KBM-7 (cell line): ENCODE measurements around the gene VIL1.

Source experiments
- DNase-seq: peaks from one replicate; pipeline ENCODE4 v3.0.0-alpha.2; 2015
- in situ Hi-C: fragments of 300-500 bp; cut with MboI; formaldehyde crosslinking; loops from 2 replicates; pipeline ENCODE4 v1.14.3; 2020; ENCODE audit warnings: low sequenced_read_pairs, low pct_unique_long_range_greater_than_20kb, mixed read lengths

Gene VIL1

GRCh38 chr2:218430721-218431120 lies 11.8 kb downstream of the VIL1 start:
- no peak for DNase-seq
- in situ Hi-C loops: no loop called here

GRCh38 chr2:218431878-218432277 lies 13.0 kb downstream of the VIL1 start:
- no peak for DNase-seq
- in situ Hi-C loops: no loop called here

GRCh38 chr2:218432676-218433365 lies 13.9 kb downstream of the VIL1 start:
- in situ Hi-C loops: no loop called here
- no peak for DNase-seq

- no peak for DNase-seq
- in situ Hi-C loops: no loop called here
Measured at GRCh38 chr2:218434456-218434855, 15.5 kb downstream of the VIL1 start.

GRCh38 chr2:218435003-218435982 lies 16.4 kb downstream of the VIL1 start:
- in situ Hi-C loops: no loop called here
- no peak for DNase-seq

GRCh38 chr2:218436992-218437391 lies 18.1 kb downstream of the VIL1 start:
- no peak for DNase-seq
- in situ Hi-C loops: no loop called here

GRCh38 chr2:218437969-218438368 lies 19.0 kb downstream of the VIL1 start:
- in situ Hi-C loops: no loop called here
- no peak for DNase-seq

- DNase-seq: peak; percentile 47
Measured at GRCh38 chr2:218438596-218438995, 19.7 kb downstream of the VIL1 start.

GRCh38 chr2:218444692-218445357 lies 25.9 kb downstream of the VIL1 start:
- in situ Hi-C loops: no loop called here
- DNase-seq: no peak

More at GRCh38 chr2:218438596-218438995, 19.7 kb downstream of the VIL1 start:
- in situ Hi-C loops: no loop called here

GRCh38 chr2:218445602-218446001 lies 26.7 kb downstream of the VIL1 start:
- in situ Hi-C loops: no loop called here
- DNase-seq: no peak

- DNase-seq: no peak
- in situ Hi-C loops: no loop called here
Measured at GRCh38 chr2:218446547-218446946, 27.6 kb downstream of the VIL1 start.

GRCh38 chr2:218447072-218447471 lies 28.1 kb downstream of the VIL1 start:
- no peak for DNase-seq
- in situ Hi-C loops: no loop called here

GRCh38 chr2:218448934-218449333 lies 30.0 kb downstream of the VIL1 start:
- in situ Hi-C loops: no loop called here

GRCh38 chr2:218452079-218452478 lies 33.2 kb downstream of the VIL1 start:
- in situ Hi-C loops: no loop called here
- DNase-seq: no peak

More at GRCh38 chr2:218448934-218449333, 30.0 kb downstream of the VIL1 start:
- DNase-seq: no peak

GRCh38 chr2:218456849-218457248 lies 37.9 kb downstream of the VIL1 start:
- in situ Hi-C loops: no loop called here
- no peak for DNase-seq

- in situ Hi-C loops: no loop called here
- DNase-seq: no peak
Measured at GRCh38 chr2:218458598-218458997, 39.7 kb downstream of the VIL1 start.

GRCh38 chr2:218465987-218466633 lies 47.2 kb downstream of the VIL1 start:
- in situ Hi-C loops: no loop called here
- peak; percentile 29 for DNase-seq

- in situ Hi-C loops: no loop called here
- no peak for DNase-seq
Measured at GRCh38 chr2:218470448-218470847, 51.5 kb downstream of the VIL1 start.

GRCh38 chr2:218471036-218471435 lies 52.1 kb downstream of the VIL1 start:
- in situ Hi-C loops: no loop called here
- DNase-seq: peak; percentile 57
